SK-N-SH (cell line): ENCODE results near the gene DHX29. TPM values are rescaled to one million over a fixed set of nuclear protein-coding genes. Genes with fewer than 3 reads are reported as not detected.

ENCODE experiments used
- CTCF ChIA-PET: fragments of 300-600, 350-600 bp; formaldehyde crosslinking; extraction: SDS; loops from one replicate; lab custom pipeline; 2021; lab: Yijun Ruan, JAX
- POLR2A ChIA-PET: fragments of 350-600 bp; sonication (Branson Sonifier 250); formaldehyde crosslinking; extraction: SDS; loops from one replicate; lab custom pipeline; 2020; ENCODE audit warnings: antibody characterized with exemption, inconsistent platforms; lab: Yijun Ruan, JAX
- DNase-seq: peaks from one replicate; pipeline ENCODE4 v3.0.0; 2012
- H2AFZ ChIP-seq: fragments of 200-600 bp; sonication (generic); 2 replicates; pipeline ENCODE4 v1.8.1; 2016; ENCODE audit warnings: antibody characterized with exemption, mild to moderate bottlenecking, low read depth
- H3F3A ChIP-seq: fragments of 200-600 bp; sonication (generic); replicated peaks from 2 replicates; pipeline ENCODE3; 2016; ENCODE audit warnings: antibody characterized with exemption, mild to moderate bottlenecking; ENCODE audit not compliant: insufficient read depth
- H3K27ac ChIP-seq, 2 experiments: fragments of 200-500 bp in 1 of 2; fragments of 200-600 bp in 1 of 2; sonication (Bioruptor generic) in 1 of 2; sonication (generic), shearing (Covaris generic) in 1 of 2; 2 replicates each; pipeline versions ENCODE4 v1.5.1 to v1.6.1; 2014 to 2016; ENCODE audit warnings: low read depth in 2 of 2, inconsistent platforms in 1 of 2, low read length in 1 of 2, mild to moderate bottlenecking in 1 of 2, mixed read lengths in 1 of 2
- H3K27me3 ChIP-seq: fragments of 200-600 bp; sonication (generic), shearing (Covaris generic); 2 replicates; pipeline ENCODE4 v1.6.1; 2016; ENCODE audit warnings: mixed run types; ENCODE audit not compliant: insufficient read depth
- H3K36me3 ChIP-seq, 2 experiments: fragments of 200-500 bp in 1 of 2; fragments of 200-600 bp in 1 of 2; sonication (Bioruptor generic) in 1 of 2; sonication (generic) in 1 of 2; replicated peaks in 1 of 2; 2 replicates each; pipeline versions ENCODE3 to v1.5.1; 2014 to 2016; ENCODE audit warnings: low read length in 1 of 2, mild to moderate bottlenecking in 1 of 2; ENCODE audit not compliant: insufficient read depth in 2 of 2, control insufficient read depth in 1 of 2
- H3K4me1 ChIP-seq, 2 experiments: fragments of 200-500 bp in 1 of 2; fragments of 200-600 bp in 1 of 2; sonication (Bioruptor generic) in 1 of 2; sonication (generic), shearing (Covaris generic) in 1 of 2; 2 replicates each; pipeline versions ENCODE4 v1.5.1 to v1.6.1; 2014 to 2016; ENCODE audit warnings: low read depth in 1 of 2, low read length in 1 of 2, mixed run types in 1 of 2; ENCODE audit not compliant: insufficient read depth in 2 of 2, control insufficient read depth in 1 of 2
- H3K4me2 ChIP-seq: fragments of 200-600 bp; sonication (generic), shearing (Covaris generic); 2 replicates; pipeline ENCODE4 v1.6.1; 2017; ENCODE audit warnings: mixed run types
- H3K4me3 ChIP-seq, 2 experiments: fragments of 200-500 bp in 1 of 2; fragments of 200-600 bp in 1 of 2; sonication (Bioruptor generic) in 1 of 2; sonication (generic), shearing (Covaris generic) in 1 of 2; 2 replicates each; pipeline versions ENCODE4 v1.5.1 to v1.8.1; 2014 to 2016; ENCODE audit warnings: low read depth in 2 of 2, inconsistent platforms in 1 of 2, low read length in 1 of 2, mild to moderate bottlenecking in 1 of 2, mixed read lengths in 1 of 2, moderate library complexity in 1 of 2
- H3K79me2 ChIP-seq: fragments of 200-600 bp; sonication (generic); 2 replicates; pipeline ENCODE4 v1.8.1; 2017; ENCODE audit warnings: mild to moderate bottlenecking; ENCODE audit not compliant: insufficient read depth
- H3K9ac ChIP-seq: fragments of 200-600 bp; sonication (generic); 2 replicates; pipeline ENCODE4 v1.6.1; 2017; ENCODE audit warnings: mixed run types
- H3K9me2 ChIP-seq: fragments of 200-600 bp; sonication (generic); 2 replicates; pipeline ENCODE4 v1.6.1; 2017; ENCODE audit warnings: mixed run types
- H3K9me3 ChIP-seq: fragments of 200-600 bp; sonication (generic); 2 replicates; pipeline ENCODE4 v1.6.1; 2017; ENCODE audit warnings: mixed run types, mild to moderate bottlenecking, moderate library complexity
- H4K20me1 ChIP-seq: fragments of 200-600 bp; sonication (generic); 2 replicates; pipeline ENCODE4 v1.6.1; 2017; ENCODE audit warnings: mild to moderate bottlenecking, mixed run types; ENCODE audit not compliant: insufficient read depth
- EZH2phosphoT487 ChIP-seq: fragments of 200-600 bp; sonication (generic); IDR thresholded peaks from 2 replicates; pipeline ENCODE4 v1.6.1; 2017; ENCODE audit warnings: low read depth, mixed run types, mild to moderate bottlenecking, antibody characterized with exemption, moderate library complexity, borderline replicate concordance
- MEF2A ChIP-seq: IDR thresholded peaks from 2 replicates; pipeline ENCODE4 v1.4.0; 2012; ENCODE audit warnings: low read depth, borderline replicate concordance
- RXRA ChIP-seq: IDR thresholded peaks from 2 replicates; pipeline ENCODE4 v1.4.0; 2012; ENCODE audit warnings: low read depth, mild to moderate bottlenecking, borderline replicate concordance
- TAF1 ChIP-seq: IDR thresholded peaks from 2 replicates; pipeline ENCODE4 v1.6.1; 2012; ENCODE audit warnings: low read depth, mild to moderate bottlenecking, low read length, moderate library complexity, borderline replicate concordance
- WGBS: methylation state at CpG from one replicate; pipeline ENCODE4 v1.1.6; 2017; ENCODE audit warnings: low lambda C conversion rate; 5-methylcytosine and 5-hydroxymethylcytosine counted together
- polyA plus RNA-seq, 3 experiments: library from polyadenylated mRNA; depleted of rRNA; stranded (reverse); fragments of >200 nt; gene quantifications; 2 replicates each; pipeline ENCODE4 v1.2.3, GENCODE V29; 2012
- TF ChIP-seq, protein P1 (sequence below): IDR thresholded peaks from 2 replicates; pipeline ENCODE4; 2012
- TF ChIP-seq, protein P2 (sequence below): fragments of 150-350 bp; IDR thresholded peaks from 2 replicates; pipeline ENCODE4 v1.6.1; 2016; ENCODE audit warnings: mild to moderate bottlenecking, low read depth, low read length

The DHX29 gene
- polyA plus RNA-seq, 1 of the 3 experiments (the other 2 are of a cell fraction): 2.1 TPM

DNA sequence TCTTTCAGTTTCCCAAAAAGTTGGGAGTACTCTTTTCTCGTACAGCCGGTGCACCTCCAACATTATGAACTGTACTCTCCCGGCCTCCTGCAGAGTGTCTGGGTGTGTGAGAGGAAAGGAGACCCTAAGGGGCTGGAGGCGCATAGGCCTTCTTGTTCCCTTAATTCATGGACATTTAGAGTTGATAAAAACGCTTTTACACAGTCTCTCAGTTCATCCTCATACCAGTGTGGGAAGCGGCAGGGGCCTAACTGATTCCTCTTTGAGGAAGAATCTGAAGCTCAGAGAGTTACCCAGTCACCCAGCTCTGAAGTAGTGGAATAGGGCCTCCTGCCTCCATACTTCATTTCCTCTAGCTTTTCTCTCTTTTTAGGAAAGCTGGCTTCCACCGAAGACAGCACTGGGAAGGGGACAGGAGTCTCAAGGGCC lies 83.7 kb downstream of the DHX29 start (continued):
- TF ChIP-seq TAF1: no peak
- no peak for TF ChIP-seq RXRA
- no peak for TF ChIP-seq MEF2A
- TF ChIP-seq EZH2phosphoT487: no peak

DNA sequence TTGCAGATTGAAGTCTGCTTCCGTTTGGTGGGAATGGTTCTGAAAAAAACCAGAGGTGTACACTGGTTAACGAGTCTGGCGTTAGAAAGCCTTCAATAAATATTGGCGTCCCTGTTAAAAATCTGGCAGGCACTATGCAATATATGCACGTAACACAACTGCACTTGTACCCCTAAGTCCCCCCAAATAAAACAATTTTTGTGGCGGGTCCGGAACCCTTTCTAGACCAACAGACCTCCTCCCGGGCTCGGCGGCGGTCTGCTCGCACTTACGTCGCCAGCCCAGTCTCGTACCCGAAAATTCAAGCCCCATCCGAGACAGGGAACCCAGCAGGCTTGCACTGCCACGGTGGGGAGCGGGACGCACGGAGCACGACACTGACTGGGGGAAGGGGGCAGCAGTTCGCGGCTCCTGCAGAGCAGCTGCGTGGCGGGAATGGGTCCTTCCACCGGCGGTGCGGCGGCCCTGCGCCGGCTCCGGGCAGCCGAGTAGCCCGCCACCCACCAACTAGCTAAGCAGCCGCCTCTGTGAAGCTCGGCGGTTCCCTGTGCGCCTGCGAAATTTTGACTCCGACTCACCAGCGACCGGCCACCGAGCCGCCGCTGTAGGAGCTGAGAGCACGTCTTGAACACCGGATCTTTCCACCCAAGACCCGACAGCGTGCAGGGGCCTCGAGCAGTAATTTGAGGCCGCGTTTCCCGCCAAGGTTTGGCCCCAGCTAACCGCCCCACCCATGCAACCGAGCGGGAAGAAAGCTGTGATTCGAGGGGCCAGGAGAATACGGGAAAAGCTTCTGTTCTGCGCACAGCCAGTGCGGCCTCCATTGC lies 84.3 kb downstream of the DHX29 start:
- H3K9me3 ChIP-seq: no peaks in the 10 kb centered on the region
- no peaks in the 10 kb centered on the region for H3K9me2 ChIP-seq
- H3K79me2 ChIP-seq: no peaks in the 10 kb centered on the region
- peak; percentile 63 for DNase-seq
- TF ChIP-seq, protein P1, sequence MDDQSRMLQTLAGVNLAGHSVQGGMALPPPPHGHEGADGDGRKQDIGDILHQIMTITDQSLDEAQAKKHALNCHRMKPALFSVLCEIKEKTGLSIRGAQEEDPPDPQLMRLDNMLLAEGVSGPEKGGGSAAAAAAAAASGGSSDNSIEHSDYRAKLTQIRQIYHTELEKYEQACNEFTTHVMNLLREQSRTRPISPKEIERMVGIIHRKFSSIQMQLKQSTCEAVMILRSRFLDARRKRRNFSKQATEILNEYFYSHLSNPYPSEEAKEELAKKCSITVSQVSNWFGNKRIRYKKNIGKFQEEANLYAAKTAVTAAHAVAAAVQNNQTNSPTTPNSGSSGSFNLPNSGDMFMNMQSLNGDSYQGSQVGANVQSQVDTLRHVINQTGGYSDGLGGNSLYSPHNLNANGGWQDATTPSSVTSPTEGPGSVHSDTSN: no peak
- 0 out of 2 replicates have a peak, but pooled peaks have one; percentile 69 for TF ChIP-seq EZH2phosphoT487
- H3K27ac ChIP-seq: no peak overlapping the region
- H3K27me3 ChIP-seq: peaks cover 96% of the 10 kb centered on the region
- no peak overlapping the region for H3K4me3 ChIP-seq
- H2AFZ ChIP-seq: no peak overlapping the region
- peaks cover 4% of the 10 kb centered on the region for H3F3A ChIP-seq
- CTCF ChIA-PET: interaction anchor here (1.0 kb wide), 1 partner anchor 12 kb away, joined by 5 read pairs; no protein-coding TSS in a partner anchor
- H3K4me2 ChIP-seq: no peak overlapping the region
- H4K20me1 ChIP-seq: no peaks in the 10 kb centered on the region
- peaks cover 0 to 7% of the 10 kb centered on the region in 2 experiments; a peak in 1 of 4 replicates for H3K4me1 ChIP-seq
- 27% methylated on average over 28 of the region's 61 CpGs for WGBS
- POLR2A ChIA-PET: no interaction called here
- H3K36me3 ChIP-seq: no peaks in the 10 kb centered on the region
- H3K9ac ChIP-seq: no peak overlapping the region

DNA sequence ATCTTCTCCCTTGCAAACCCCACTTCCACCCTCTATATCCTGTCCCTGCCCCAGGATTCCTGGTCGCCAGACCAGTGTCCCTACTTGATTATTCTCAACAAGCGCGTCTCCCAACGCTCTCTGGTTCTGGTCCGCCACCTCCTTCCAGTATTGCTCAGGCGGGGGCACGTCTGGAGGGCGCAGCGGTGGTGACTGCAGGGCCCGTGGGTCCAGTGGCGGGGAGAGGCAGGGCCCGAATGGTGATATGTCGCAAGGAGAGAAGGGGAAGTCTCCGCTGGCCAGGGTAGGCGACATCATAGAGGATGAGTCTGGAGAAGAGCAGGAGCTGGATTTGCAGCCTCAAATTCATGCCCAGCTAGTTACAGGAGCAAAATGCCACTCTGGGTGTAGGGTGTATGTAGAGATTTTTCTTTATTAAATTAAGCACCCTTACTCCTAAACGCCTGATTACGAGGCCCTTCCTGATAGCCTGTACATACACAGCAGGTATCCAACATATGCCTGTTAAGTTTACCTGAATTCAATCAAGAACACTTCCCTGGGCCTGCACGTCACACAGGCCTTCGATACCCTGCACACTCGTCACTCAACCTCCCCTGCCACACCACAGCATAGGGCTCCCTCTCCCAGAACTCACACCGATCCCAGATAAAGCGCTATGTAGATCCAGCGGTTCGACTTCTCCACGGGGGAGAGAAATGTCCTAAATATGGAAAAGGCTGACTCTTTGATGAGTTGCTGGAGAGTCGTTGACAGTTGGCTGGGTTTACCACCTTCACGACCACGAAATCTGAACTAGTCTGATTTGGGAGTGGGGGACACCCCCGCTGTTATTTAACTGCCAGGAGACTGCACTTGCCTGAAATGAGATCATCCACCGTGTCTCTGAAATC lies 85.2 kb downstream of the DHX29 start:
- no peak for DNase-seq
- 0 out of 2 replicates have a peak, but pooled peaks have one; percentile 9 for TF ChIP-seq EZH2phosphoT487
- TF ChIP-seq, protein P2, sequence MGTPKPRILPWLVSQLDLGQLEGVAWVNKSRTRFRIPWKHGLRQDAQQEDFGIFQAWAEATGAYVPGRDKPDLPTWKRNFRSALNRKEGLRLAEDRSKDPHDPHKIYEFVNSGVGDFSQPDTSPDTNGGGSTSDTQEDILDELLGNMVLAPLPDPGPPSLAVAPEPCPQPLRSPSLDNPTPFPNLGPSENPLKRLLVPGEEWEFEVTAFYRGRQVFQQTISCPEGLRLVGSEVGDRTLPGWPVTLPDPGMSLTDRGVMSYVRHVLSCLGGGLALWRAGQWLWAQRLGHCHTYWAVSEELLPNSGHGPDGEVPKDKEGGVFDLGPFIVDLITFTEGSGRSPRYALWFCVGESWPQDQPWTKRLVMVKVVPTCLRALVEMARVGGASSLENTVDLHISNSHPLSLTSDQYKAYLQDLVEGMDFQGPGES: no peak
- H3K4me3 ChIP-seq: no peak overlapping the region
- ChIA-PET POLR2A (no interaction called here), CTCF (no interaction called here)
- no peak overlapping the region for H3K9ac ChIP-seq
- peaks cover 93% of the 10 kb centered on the region for H3K27me3 ChIP-seq
- H2AFZ ChIP-seq: no peak overlapping the region
- WGBS: 50% methylated on average over 29 of the region's 30 CpGs
- no peaks in the 10 kb centered on the region for H3K9me3 ChIP-seq
- H3K4me2 ChIP-seq: no peak overlapping the region
- H4K20me1 ChIP-seq: no peaks in the 10 kb centered on the region
- peaks cover 4% of the 10 kb centered on the region for H3F3A ChIP-seq
- no peaks in the 10 kb centered on the region for H3K9me2 ChIP-seq
- H3K4me1 ChIP-seq: peaks cover 0 to 5% of the 10 kb centered on the region in 2 experiments; a peak in 1 of 4 replicates
- no peaks in the 10 kb centered on the region for H3K36me3 ChIP-seq
- no peak overlapping the region for H3K27ac ChIP-seq
- H3K79me2 ChIP-seq: no peaks in the 10 kb centered on the region
